ENCODE measurements around the gene HOATZ.

The HOATZ gene

GRCh38 chr11:111523343-111523742 is 8.8 kb downstream of the HOATZ start:
- DNase-seq = no peak

DNA sequence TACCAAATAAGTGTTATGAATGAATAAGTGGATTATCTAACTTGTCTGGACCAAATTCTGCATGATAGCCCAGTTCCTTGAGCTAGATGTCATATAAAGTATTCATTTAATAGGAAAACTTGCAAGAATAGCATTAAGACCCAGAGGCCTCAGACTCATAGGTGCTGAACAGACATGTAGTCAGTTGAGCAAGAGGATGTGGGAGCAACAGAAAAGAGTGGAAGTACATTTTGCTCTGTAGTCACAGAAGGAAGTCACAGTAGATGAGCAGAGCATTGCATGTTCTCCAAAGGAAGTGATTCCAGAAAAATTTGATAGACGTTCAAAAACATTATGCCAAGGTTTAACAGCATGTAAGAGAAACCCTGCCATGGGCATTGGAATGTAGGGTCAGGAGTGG is 9.5 kb downstream of the HOATZ start:
- DNase-seq = peak; percentile 40 to 68

DNA sequence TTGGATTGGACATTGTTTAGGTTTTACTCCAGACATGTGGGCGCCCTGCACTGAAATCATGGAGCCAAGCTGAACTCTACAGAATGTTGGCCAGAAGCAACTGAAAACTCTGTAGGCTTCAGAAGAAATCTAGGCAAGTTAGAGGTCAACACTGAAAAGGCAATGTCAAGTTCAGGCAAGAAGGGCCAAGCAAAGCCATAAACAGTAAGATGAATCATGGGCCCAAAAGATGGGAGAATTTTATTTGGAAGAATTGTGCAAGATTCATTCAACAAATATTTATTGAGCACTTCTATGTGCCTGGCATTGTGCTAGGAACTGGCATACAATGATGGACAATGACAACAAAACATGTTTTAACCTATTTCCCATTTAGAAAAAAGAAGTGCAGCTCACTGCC is 10.9 kb downstream of the HOATZ start:
- no peak for DNase-seq

DNA sequence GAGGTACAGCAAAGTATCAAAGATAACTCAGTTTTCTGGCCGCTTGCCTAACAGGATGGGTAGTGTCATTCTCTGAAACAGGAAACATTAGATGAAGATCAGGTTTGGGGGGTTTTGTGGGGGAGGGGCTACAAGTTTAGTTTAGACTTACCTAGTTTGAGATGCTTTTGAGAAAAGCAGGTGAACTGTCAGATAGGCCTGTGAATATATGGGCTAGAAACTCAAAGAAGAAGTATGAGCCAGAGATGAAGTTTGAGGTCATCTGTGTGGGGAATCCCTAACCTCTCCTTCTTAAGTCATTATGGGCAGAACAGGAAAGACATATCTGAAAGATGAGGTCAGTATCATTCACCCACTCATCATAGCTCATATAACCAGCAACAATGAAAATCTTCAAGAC is 11.9 kb downstream of the HOATZ start:
- DNase-seq = peak in 1 of 2 donors; percentile 44

DNA sequence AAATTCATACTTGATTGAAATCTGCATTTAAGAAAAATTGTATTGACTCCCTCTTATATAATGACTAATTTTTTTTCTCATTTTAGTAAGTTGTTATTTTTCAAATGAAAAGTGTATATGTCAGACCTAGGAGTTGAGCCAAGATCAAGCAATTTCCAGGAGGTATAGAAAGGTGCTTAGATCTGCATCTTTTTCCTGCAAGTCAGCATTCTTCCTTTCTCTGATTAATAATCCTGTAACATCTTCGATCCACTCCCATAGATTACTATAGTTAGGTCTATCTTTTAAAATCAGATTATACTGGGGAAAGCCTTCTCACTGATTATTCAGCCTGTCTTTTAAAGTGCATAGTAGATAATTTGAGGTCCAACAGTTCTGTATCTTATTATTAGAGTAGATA is 12.7 kb downstream of the HOATZ start:
- DNase-seq = no peak

DNA sequence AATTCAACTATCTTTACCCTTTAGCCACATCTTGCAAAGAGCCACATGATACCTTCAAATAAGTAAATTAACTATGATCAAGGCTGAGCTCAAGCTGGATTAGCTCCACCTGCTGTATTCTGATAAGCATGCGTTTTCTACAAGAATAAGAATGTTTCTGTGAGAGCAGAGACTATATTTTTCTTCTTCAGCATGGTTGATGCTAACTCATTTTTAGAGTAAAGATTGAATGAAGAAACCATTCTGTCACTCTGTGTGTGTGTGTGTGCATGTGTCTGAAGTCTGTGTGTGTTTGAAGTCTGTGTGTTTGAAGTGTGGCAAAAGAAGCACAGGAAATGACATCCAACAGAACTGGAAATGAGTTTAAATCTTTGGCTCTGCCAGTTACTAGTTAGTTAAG is 14.0 kb downstream of the HOATZ start:
- no peak for DNase-seq

GRCh38 chr11:111530091-111530490 is 15.5 kb downstream of the HOATZ start:
- DNase-seq = peak; percentile 51 to 62

DNA sequence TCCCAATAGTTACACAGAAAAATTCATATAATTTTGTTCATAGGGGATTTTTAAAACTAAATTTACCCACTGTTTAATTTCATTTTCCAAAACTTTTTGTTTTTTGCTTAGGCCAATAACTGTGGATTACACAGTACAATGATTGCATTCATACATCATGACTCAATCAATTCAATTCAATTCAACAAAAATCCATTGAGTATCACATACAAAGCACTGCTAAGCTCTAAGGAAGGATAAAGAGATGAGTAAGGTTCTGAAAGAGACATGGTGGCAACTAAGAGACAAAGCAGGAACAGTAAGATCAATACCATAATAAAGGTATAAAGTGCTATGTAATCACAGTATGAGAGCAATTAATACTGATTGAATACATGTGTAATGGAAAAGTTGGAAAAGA is 16.6 kb downstream of the HOATZ start:
- no peak for DNase-seq

GRCh38 chr11:111531687-111532364 is 17.2 kb downstream of the HOATZ start:
- DNase-seq = peak; percentile 88 to 95

- DNase-seq = peak in 1 of 2 donors; percentile 27
Measured at GRCh38 chr11:111532365-111532709, 17.8 kb downstream of the HOATZ start.

DNA sequence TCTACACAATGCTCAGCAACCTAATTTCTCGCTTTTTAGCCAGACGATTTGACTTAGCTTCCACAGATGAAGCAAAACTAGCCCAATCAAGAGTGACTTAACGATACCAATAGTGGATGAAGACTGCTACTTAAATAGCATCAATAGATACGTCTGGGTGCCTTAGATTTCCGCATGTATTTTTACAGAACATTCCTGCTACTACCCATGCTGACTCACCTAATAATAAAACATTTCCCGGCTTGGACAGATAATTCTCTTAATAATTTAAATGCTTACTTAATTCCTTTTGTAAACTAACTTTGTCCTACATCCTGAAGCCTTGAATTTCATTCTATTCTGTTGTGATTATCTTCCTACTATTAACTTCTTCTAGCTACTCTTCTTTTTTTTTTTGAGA is 20.7 kb downstream of the HOATZ start:
- DNase-seq = no peak

GRCh38 chr11:111537336-111537860 is 22.8 kb downstream of the HOATZ start:
- no peak for DNase-seq

DNA sequence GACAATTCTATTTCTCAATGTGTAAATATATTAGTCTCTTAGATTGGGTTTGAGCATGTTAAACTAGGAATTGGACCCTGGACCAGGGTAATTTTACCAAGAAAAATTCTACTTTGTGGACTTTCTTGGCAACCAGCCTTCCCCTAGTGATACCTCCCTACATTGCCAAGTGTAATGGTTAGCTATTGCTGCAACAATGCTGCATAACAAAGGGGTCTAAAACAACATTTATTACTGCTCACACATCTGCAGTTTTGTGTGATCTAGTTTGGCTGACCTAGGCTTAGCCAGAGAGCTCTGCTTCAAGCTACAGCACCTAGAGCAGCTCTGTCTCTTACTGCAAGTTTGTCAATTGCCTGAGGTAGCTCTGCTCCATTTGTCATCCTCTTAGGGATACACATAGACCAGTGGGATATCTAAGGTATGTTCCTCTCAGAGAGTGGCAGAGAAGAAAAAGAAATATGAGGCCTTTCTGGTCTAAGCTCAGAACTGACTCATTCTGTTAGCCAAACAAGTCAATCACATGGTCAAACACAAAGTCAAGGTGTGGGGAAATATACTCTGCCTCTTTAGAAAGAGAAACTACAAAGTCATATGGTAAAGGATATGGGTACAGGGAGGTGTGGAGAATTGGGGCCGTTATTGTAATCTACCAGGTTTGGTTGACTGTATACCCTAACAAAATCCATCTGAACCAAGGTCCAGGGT is 24.0 kb downstream of the HOATZ start:
- no peak for DNase-seq

GRCh38 chr11:111539426-111540113 is 25.0 kb downstream of the HOATZ start:
- DNase-seq = no peak

DNA sequence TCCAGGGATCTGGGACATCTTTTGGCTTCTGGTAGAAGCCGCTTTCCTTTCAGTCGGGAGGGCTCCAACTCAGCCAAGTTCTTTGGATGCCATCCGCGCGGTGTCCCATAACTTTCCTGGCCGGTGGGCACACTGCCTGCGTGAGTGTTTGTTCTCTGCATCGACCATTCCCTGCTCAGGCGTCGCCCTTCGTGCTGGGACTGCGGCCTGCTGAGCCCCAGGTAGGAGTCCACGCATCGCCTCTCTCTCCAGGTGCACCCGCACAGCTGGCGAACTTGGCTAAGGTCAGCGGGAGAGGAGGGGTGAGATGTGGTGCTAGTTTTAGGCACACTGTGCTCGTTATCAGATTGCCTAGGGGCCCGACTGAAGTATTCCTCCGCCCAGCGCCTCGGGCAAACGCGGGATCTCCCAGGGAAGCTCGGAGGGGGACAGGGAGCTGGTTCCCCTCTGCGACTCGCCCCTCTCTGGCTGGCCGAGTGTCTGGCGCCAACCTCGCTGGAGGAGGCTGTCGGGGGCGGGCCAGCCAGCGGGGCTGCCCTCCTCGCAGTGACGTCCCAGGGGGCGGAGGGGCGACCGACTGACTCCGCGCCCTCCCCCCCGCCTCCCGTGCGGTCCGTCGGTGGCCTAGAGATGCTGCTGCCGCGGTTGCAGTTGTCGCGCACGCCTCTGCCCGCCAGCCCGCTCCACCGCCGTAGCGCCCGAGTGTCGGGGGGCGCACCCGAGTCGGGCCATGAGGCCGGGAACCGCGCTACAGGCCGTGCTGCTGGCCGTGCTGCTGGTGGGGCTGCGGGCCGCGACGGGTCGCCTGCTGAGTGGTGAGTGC is 25.7 kb downstream of the HOATZ start, which contains the start of gene LAYN:
TSS of gene LAYN (plus strand) at position 607 of the 823 bp plus-strand sequence. CDS start at position 731, 124 bp downstream.
- no peak for DNase-seq

DNA sequence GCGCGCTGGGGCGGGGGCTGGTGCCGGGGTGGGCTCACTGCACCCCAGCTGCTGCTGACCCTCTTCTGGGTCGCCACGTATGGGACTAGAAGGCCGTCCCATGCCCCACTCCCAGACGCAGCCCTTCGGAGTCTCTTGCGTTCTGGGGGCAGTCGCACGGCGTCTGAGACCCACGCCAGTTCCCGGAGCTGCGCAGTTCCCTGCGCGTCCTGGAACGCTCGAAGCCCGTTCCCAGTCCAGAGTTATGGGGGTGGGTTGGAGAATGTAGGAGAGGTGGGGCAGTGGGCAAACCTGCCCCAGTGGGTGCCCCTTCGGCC is 26.3 kb downstream of the HOATZ start:
- DNase-seq = no peak

DNA sequence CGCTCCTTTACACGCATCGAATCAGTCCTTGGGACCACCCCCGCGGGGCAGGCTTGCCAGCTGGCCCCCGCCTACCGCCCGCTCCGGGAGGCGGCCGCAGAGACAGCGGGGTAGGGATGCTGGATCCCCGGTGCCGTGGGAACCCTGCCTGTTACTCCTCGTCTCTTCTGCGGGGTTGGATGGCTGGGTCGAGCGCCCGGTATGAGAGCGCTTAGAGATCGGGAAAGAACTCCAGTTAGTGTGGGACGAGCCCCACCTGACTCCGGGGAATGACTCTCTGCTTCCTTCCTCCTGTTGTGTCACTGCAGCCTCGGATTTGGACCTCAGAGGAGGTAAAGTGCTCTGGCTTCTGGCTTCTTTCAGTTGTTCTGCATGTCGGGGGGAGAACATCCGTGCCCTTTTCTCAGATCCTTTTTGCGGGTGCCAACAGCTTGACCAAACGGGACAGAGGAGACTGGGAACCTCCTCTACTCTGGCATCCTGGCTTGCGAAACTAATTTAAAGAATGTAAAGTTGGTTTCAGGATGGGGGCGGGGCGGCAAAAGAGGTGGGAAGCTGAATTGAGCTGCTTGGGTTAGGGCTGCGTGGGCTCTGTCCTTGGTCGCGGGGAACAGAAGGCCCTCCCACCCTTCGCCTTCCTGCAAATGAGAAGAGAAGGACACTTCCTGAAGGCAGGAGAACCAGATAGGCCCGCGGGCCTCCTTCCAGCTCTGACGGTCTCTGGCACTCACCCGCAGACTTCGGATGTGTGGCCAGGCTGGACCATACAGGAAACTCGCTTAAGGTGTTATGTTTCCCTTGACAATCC is 26.9 kb downstream of the HOATZ start:
- DNase-seq = peak; percentile 28 to 59

DNA sequence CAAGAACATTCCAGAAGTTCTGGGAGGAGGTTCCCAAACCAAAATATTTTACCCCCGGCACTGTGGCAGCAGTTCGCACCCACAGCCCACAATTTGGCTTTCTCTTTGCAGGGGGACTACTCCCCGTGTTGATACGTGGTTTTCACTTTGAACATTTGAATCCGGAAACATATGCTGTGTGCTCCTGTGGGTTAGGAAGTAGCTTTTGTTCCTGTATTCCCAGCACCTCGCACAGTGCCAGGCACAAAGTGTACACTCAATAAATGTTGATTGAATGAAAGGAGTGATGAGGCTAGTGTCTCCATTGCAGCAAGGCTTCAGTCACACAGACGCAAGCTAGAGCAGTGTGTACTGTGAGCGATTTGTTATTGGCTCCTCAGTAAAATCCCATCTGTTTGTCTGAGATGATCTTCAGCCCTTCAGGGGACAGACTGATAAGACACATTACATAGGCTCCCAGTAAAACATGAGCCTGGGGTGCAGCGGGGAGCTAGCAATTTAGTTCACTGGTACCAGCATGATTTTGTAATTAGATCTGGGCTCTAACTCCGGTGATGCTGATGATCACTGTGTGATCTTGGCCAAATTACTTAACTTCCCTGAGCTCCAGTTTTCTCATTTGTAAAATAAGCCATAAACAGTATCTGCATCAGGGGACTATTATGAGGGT is 28.2 kb downstream of the HOATZ start:
- DNase-seq = no peak

DNA sequence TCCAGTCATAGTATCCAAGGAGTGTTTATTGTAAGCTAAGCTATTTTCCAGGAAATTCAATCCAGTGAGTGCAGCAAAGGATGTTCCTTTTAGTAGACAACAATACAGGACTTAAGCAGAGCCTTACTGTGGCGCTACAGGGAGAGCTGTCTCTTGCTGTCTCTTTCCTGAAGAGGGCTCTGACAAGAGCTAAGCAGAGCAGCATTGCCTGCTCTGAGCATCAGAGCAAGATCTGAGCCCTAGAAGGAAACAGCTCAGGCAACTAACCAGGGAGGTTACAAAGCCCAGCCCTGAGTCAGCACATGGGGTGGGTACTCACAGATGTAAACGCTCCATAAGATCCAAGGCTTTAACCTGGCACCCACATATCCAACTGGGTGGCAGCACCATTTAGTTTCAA is 33.9 kb downstream of the HOATZ start:
- DNase-seq = no peak

DNA sequence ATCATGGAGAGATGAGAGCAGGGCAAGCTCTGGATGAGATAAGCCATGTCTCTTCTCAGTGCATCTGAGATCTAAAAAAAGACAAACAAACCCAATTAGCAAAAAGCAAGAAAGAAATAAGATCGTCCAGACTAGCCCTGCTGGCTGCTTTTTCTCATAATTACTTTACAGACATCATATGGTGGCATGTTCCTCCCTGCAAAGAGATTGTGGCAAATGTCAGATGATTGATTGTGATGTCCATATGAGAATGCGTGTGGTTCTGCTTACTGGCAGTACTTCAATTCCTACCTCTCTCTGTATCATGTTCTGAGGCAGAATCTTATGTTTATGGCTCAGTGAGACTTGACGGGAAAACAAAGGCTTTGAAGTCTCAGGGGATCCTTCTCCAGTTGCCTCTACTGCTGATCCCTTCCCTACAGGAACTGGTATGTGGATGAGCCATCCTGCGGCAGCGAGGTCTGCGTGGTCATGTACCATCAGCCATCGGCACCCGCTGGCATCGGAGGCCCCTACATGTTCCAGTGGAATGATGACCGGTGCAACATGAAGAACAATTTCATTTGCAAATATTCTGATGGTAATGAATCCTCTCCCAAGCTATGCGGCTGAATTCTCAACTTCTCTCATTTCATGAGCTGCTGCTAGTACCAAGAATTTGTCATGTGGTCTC is 34.8 kb downstream of the HOATZ start:
- no peak for DNase-seq

DNA sequence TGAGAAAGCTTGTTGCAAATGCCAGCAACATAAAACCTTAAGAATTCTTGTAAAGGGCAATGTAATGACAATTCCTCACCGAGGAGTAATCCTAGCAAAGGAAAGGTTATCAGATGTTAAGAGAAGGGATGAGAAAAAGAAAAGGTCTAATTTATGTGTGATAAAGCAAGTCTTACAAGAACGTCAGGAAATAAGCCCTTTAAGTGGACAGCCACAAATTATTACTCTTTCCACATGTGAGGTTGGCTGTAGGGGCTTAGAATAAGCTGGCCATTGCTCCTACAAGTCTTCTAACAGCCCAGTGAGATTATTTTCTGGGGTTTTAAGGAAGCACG is 35.3 kb downstream of the HOATZ start:
- no peak for DNase-seq

Measured in inflammatory macrophage (primary cell).